A673 (cell line): Measurements from ENCODE around the gene RNF145. TPM values are rescaled to one million over a fixed set of nuclear protein-coding genes. Genes with fewer than 3 reads are reported as not detected.
"Not testable (repeated sequence)": the region's sequence is repeated elsewhere in the genome, so short reads cannot be mapped to it uniquely, and the experiment has no call there.

ENCODE experiments used
- BruUV-seq: library from RNA; stranded (reverse); fragments of 400-500 nt; replicated peaks from 2 replicates; lab custom pipeline; 2021; lab: Mats Ljungman, UMichigan
- CTCF ChIA-PET: fragments of 300-600 bp; sonication (Branson Sonifier 250); formaldehyde crosslinking; loops from one replicate; lab custom pipeline; 2022; ENCODE audit warnings: antibody characterized with exemption; lab: Charles Lee
- POLR2A ChIA-PET: fragments of 300-600 bp; sonication (Branson Sonifier 250); formaldehyde crosslinking; loops from one replicate; lab custom pipeline; 2022; ENCODE audit warnings: antibody characterized with exemption; ENCODE audit not compliant: low non-redundant PET; lab: Charles Lee
- DNase-seq: peaks from one replicate; pipeline ENCODE4 v3.0.0-alpha.2; 2015; ENCODE audit warnings: low spot score
- H3K27ac ChIP-seq: fragments of 200-600 bp; sonication (generic); 2 replicates; pipeline ENCODE4 v1.5.1; 2016; ENCODE audit warnings: mixed run types, low read depth, mild to moderate bottlenecking, mixed read lengths, antibody characterized with exemption, low read length; ENCODE audit not compliant: poor library complexity, severe bottlenecking
- H3K27me3 ChIP-seq: fragments of 200-600 bp; sonication (generic); replicated peaks from 2 replicates; pipeline ENCODE4 v1.6.1; 2017; ENCODE audit warnings: mixed run types, low read depth, mild to moderate bottlenecking, mixed read lengths, antibody characterized with exemption, low read length; ENCODE audit not compliant: insufficient read depth, poor library complexity
- H3K36me3 ChIP-seq: fragments of 200-600 bp; sonication (generic); 2 replicates; pipeline ENCODE4 v1.6.1; 2016; ENCODE audit warnings: mixed run types, mild to moderate bottlenecking, mixed read lengths, antibody characterized with exemption, low read length; ENCODE audit not compliant: insufficient read depth, poor library complexity, severe bottlenecking
- H3K4me1 ChIP-seq: fragments of 200-600 bp; sonication (generic); 2 replicates; pipeline ENCODE4 v1.6.1; 2017; ENCODE audit warnings: mixed run types, mild to moderate bottlenecking, mixed read lengths, antibody characterized with exemption, low read length; ENCODE audit not compliant: insufficient read depth, poor library complexity, severe bottlenecking
- H3K4me3 ChIP-seq: fragments of 200-600 bp; sonication (generic); 2 replicates; pipeline ENCODE4 v1.5.1; 2016; ENCODE audit warnings: low read depth, mixed run types, mild to moderate bottlenecking, mixed read lengths, low read length; ENCODE audit not compliant: poor library complexity, severe bottlenecking
- H3K9me3 ChIP-seq: fragments of 200-600 bp; sonication (generic); 2 replicates; pipeline ENCODE4 v1.6.1; 2016; ENCODE audit warnings: mixed run types, low read depth, mild to moderate bottlenecking, mixed read lengths, antibody characterized with exemption, low read length; ENCODE audit not compliant: poor library complexity, severe bottlenecking
- CTCF ChIP-seq: fragments of 300-800, 200-600 bp; sonication (generic); conservative IDR thresholded peaks from 2 replicates; pipeline ENCODE4 v1.5.1; 2017; ENCODE audit warnings: low read depth, mild to moderate bottlenecking, antibody characterized with exemption, low read length, moderate library complexity, mixed read lengths
- EZH2 ChIP-seq: fragments of 200-600 bp; sonication (generic); IDR thresholded peaks from 2 replicates; pipeline ENCODE4 v1.6.1; 2017; ENCODE audit warnings: borderline replicate concordance, low read depth, mild to moderate bottlenecking, mixed read lengths, antibody characterized with exemption, low read length; ENCODE audit not compliant: poor library complexity, severe bottlenecking
- intact Hi-C: fragments of 100-400 bp; cut with micrococcal nuclease; formaldehyde crosslinking; loops from one replicate; pipeline ENCODE4 v1.10.0; 2022; ENCODE audit not compliant: unreplicated experiment
- total RNA-seq: library from RNA; stranded (reverse); gene quantifications from 2 replicates; pipeline ENCODE4 v1.2.3, GENCODE V29; 2021

The RNF145 gene
- total RNA-seq, 1 experiment from 2014 or later = 132 TPM

DNA sequence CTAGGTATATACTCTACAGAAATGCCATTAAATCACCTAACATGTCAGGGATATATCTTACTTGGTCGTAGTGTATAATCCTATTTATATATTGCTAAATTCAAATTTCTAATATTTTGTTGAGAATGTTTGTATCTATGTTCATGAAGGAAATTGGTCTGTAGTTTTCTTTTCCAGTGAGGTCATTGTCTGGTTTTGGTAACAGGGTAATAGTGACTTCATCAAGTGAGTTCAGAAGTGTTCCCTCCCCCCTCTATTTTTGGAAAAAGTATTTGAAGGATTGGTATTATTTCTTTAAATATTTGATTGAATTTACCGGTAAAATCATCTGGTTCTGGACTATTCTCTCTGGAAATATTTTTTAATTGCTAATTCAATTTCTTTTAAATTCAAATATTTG is 86.2 kb downstream of the RNF145 start:
- intact Hi-C loops = no loop called here
- Histone ChIP-seq H3K36me3 (no peaks in the 10 kb centered on the region), H3K27me3 (no peaks in the 10 kb centered on the region), H3K4me1 (no peaks in the 10 kb centered on the region), H3K4me3 (no peak overlapping the region), H3K9me3 (no peaks in the 10 kb centered on the region), H3K27ac (no peak overlapping the region)
- POLR2A ChIA-PET = no interaction called here
- TF ChIP-seq CTCF = no peak
- TF ChIP-seq EZH2 = no peak
- CTCF ChIA-PET = no interaction called here
- no TSS peak for BruUV-seq
- no peak for DNase-seq

GRCh38 chr5:159121061-159121460 is 88.3 kb downstream of the RNF145 start:
- TF ChIP-seq EZH2 = no peak
- TF ChIP-seq CTCF = no peak
- intact Hi-C loops = no loop called here
- BruUV-seq = no TSS peak
- Histone ChIP-seq H3K36me3 (no peaks in the 10 kb centered on the region), H3K27me3 (no peaks in the 10 kb centered on the region), H3K4me3 (no peak overlapping the region), H3K9me3 (no peaks in the 10 kb centered on the region), H3K27ac (no peak overlapping the region), H3K4me1 (no peaks in the 10 kb centered on the region)
- POLR2A ChIA-PET = no interaction called here
- CTCF ChIA-PET = no interaction called here
- DNase-seq = no peak

DNA sequence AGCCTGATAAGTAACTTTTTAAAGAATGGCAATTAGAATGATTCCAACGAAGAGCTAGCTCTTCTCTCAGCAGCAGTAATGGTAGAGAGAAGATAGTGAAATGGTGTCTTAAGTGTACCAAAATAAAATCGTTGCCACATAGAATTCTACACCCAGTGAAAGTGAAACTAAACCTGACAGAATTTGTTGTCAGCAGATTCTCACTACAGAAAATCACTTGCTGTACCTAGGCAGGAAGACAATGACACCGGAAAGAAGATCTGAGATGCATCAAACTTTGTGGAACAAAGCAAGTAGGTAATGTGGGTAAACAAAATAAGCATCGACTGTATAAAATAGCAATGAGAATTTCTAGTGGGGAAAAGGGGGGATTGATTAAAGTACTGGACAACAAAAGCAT is 88.9 kb downstream of the RNF145 start:
- Histone ChIP-seq H3K27me3 (no peaks in the 10 kb centered on the region), H3K36me3 (no peaks in the 10 kb centered on the region), H3K27ac (no peak overlapping the region), H3K4me3 (no peak overlapping the region), H3K4me1 (no peaks in the 10 kb centered on the region), H3K9me3 (no peaks in the 10 kb centered on the region)
- BruUV-seq = no TSS peak
- CTCF ChIA-PET = no interaction called here
- TF ChIP-seq CTCF (no peak), EZH2 (no peak)
- intact Hi-C loops = no loop called here
- POLR2A ChIA-PET = no interaction called here
- no peak for DNase-seq

DNA sequence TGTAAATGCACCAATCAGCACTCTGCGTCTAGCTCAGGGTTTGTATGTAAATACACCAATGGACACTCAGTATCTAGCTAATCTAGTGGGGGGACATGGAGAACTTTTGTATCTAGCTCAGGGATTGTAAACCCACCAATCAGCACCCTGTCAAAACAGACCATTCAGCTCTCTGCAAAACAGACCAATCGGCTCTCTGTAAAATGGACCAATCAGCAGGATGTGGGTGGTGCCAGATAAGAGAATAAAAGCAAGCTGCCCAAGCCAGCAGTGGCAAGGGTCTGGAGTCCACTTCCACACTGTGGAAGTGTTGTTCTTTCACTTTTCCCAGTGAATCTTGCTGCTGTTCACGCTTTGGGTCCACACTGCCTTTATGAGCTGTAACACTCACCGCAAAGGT is 89.5 kb downstream of the RNF145 start:
- DNase-seq, CTCF ChIA-PET, intact Hi-C loops, H3K27me3 ChIP-seq, POLR2A ChIA-PET, H3K4me1 ChIP-seq, H3K9me3 ChIP-seq, H3K27ac ChIP-seq, H3K36me3 ChIP-seq, BruUV-seq, H3K4me3 ChIP-seq: not testable (repeated sequence)

DNA sequence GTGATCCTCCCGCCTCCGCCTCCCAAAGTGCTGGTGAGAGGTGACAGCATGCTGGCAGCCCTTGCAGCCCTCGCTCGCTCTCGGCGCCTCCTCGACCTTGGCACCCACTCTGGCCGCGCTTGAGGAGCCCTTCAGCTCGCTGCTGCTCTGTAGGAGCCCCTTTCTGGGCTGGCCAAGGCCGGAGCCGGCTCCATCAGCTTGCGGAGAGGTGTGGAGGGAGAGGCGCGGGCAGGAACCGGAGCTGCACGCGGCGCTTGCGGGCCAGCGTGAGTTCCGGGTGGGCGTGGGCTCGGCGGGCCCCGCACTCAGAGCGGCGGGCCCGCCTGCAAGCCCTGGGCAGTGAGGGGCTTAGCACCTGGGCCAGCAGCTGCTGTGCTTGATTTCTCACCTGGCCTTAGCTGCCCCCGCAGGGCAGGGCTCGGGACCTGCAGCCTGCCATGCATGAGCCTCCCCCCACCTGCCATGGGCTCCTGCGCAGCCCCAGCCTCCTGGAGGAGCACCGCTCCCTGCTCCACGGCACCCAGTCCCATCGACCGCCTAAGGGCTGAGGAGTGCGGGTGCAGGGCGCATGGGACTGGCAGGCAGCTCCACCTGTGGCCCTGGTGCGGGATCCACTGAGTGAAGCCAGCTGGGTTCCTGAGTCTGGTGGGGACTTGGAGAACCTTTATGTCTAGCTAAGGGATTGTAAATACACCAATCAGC is 90.2 kb downstream of the RNF145 start:
- intact Hi-C loops, H3K4me1 ChIP-seq, H3K36me3 ChIP-seq, BruUV-seq, DNase-seq, H3K9me3 ChIP-seq, H3K4me3 ChIP-seq, POLR2A ChIA-PET, H3K27ac ChIP-seq, CTCF ChIA-PET, H3K27me3 ChIP-seq: not testable (repeated sequence)
